ENCODE results near the gene TEAD1.

The TEAD1 gene

GRCh38 chr11:12809364-12809763 is 135.1 kb downstream of the TEAD1 start:
- H3K27ac ChIP-seq, result no peak overlapping the region

GRCh38 chr11:12809864-12810567 is 135.8 kb downstream of the TEAD1 start:
- no peak overlapping the region for H3K27ac ChIP-seq
- TF ChIP-seq ZFX (IDR thresholded peaks at IDR 0.05), result no peak
- TF ChIP-seq CTCF (conservative IDR thresholded peaks at IDR 0.05), result no peak

More at GRCh38 chr11:12809364-12809763, 135.1 kb downstream of the TEAD1 start:
- TF ChIP-seq CTCF (conservative IDR thresholded peaks at IDR 0.05) (no peak), ZFX (IDR thresholded peaks at IDR 0.05) (no peak)

DNA sequence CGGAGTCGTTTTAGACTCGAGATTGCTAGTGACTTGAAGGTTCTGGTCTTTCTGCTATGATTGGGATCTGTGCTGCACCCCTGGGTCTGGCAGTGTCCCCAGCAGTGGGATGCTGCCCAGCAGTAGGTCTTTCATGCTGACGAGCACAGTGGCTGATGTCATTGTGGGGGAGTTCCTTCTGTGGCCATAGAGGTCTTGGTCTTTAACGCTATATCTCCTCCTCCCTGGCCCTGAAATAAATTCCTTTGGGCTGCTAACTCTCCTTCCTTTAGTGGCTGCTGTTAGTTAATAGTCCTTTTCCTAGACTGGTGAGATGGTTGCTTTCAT is 136.3 kb downstream of the TEAD1 start:
- H3K27ac ChIP-seq, result no peak overlapping the region
- TF ChIP-seq ZFX (IDR thresholded peaks at IDR 0.05) (no peak), CTCF (conservative IDR thresholded peaks at IDR 0.05) (no peak)

DNA sequence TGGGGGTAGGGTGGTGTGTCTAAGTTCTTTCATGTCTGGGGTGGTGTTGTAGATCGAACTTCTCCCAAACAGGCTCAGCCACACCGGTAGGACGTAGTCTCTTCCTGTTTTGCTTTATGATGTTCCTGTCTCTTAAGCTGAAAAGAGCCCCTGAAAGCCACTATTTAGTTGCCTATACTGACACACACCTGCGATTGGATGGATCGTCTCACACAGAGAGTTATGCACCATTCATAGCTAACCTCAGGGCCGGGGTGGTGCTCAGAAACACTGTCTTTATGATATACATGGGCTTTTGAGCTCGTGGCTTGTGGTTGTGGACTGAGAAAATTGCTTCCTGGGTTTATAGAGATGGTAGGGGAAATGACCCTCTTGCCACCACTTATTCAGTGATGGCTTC is 137.6 kb downstream of the TEAD1 start:
- no peak for TF ChIP-seq ZFX (IDR thresholded peaks at IDR 0.05)
- no peak overlapping the region for H3K27ac ChIP-seq

- TF ChIP-seq CTCF (conservative IDR thresholded peaks at IDR 0.05) (no peak), ZFX (IDR thresholded peaks at IDR 0.05) (no peak)
- H3K27ac ChIP-seq, result no peak overlapping the region
Observed at GRCh38 chr11:12812849-12813248, 138.6 kb downstream of the TEAD1 start.

DNA sequence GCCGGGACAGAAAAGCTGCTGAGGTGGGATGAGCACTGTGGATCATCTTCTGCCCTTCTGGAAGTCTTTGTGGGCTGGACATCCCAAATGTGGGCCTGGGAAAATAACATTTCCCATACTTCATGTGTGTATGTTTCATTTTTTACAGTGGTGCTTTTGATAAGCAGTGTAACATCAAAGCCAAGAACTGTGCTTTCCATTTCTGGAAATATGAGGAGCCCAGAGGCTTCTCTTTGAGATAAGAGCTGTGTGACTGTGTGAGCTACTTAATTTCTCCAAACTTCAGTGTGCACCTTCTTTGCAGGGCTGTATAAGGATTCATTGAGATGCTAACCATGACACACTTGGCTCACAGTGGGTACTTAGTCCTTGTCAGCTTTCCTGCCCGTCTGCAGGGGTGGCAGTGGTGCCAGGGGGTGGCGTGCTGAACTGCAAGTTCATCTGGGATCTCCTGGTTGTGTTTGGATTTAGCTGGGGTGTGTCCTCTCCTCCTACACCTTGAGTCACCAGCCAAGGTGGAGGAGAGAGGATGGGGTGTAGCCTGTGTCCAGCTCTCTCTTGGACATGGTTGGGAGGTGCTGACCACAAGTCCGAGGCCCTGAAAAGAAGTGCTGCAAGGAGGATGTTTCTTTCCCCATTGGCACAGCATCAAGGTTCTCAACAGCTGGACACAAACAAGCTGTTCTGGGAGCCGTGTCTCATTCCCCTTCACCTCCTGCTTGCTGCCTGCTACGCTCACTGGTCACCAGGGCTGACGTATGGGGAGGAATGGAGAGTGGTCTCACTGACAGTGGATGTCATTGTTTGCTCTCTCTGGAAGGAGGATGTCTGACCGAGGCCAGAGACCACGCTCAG is 139.4 kb downstream of the TEAD1 start:
- TF ChIP-seq CTCF (conservative IDR thresholded peaks at IDR 0.05) (no peak), ZFX (IDR thresholded peaks at IDR 0.05) (no peak)

GRCh38 chr11:12815129-12815480 is 140.9 kb downstream of the TEAD1 start:
- no peak overlapping the region for H3K27ac ChIP-seq
- TF ChIP-seq CTCF (conservative IDR thresholded peaks at IDR 0.05) (no peak), ZFX (IDR thresholded peaks at IDR 0.05) (no peak)

More for the DNA sequence above, 139.4 kb downstream of the TEAD1 start:
- no peak overlapping the region for H3K27ac ChIP-seq
